H9 (cell line): ENCODE results near the gene N4BP2L1. TPM values are rescaled to one million over a fixed set of nuclear protein-coding genes. Genes with fewer than 3 reads are reported as not detected.

Experiments
- DNase-seq: peaks from one replicate; pipeline ENCODE4 v3.0.0-alpha.2; 2017
- H2AFZ ChIP-seq: one replicate; pipeline ENCODE4 v1.6.1; 2013; ENCODE audit warnings: mild to moderate bottlenecking, low read length, control low read depth, moderate library complexity
- H2AK5ac ChIP-seq: 2 replicates; pipeline ENCODE4 v1.6.1; 2013; ENCODE audit warnings: low read length, control low read depth, mixed read lengths; ENCODE audit not compliant: insufficient read length
- H2BK120ac ChIP-seq: one replicate; pipeline ENCODE4 v1.6.1; 2013; ENCODE audit warnings: low read depth, mild to moderate bottlenecking, low read length, control low read depth, inconsistent platforms; ENCODE audit not compliant: poor library complexity, severe bottlenecking
- H2BK12ac ChIP-seq: 2 replicates; pipeline ENCODE4 v1.6.1; 2013; ENCODE audit warnings: low read length, control low read depth, mixed read lengths, low read depth; ENCODE audit not compliant: insufficient read length
- H2BK15ac ChIP-seq: 2 replicates; pipeline ENCODE4 v1.6.1; 2013; ENCODE audit warnings: low read depth, low read length, control low read depth
- H2BK20ac ChIP-seq: one replicate; pipeline ENCODE4 v1.6.1; 2013; ENCODE audit warnings: low read depth, mild to moderate bottlenecking, low read length, control low read depth, inconsistent platforms; ENCODE audit not compliant: poor library complexity, severe bottlenecking
- H2BK5ac ChIP-seq: 2 replicates; pipeline ENCODE4 v1.6.1; 2013; ENCODE audit warnings: low read length, control low read depth, mixed read lengths; ENCODE audit not compliant: insufficient read length
- H3K14ac ChIP-seq: 2 replicates; pipeline ENCODE4 v1.6.1; 2013; ENCODE audit warnings: low read length, control low read depth; ENCODE audit not compliant: insufficient read depth
- H3K18ac ChIP-seq: 2 replicates; pipeline ENCODE4 v1.6.1; 2013; ENCODE audit warnings: low read depth, mild to moderate bottlenecking, mixed read lengths, low read length, control low read depth; ENCODE audit not compliant: insufficient read length
- H3K23ac ChIP-seq: 2 replicates; pipeline ENCODE4 v1.6.1; 2013; ENCODE audit warnings: low read length, control low read depth, mixed read lengths, low read depth; ENCODE audit not compliant: insufficient read length
- H3K23me2 ChIP-seq: 2 replicates; pipeline ENCODE4 v1.6.1; 2013; ENCODE audit warnings: low read depth, mild to moderate bottlenecking, mixed read lengths, low read length, control low read depth; ENCODE audit not compliant: insufficient read length, poor library complexity, severe bottlenecking
- H3K27ac ChIP-seq: 2 replicates; pipeline ENCODE4 v1.5.1; 2013; ENCODE audit warnings: low read length, control low read depth, mixed read lengths, low read depth; ENCODE audit not compliant: insufficient read length
- H3K27me3 ChIP-seq: 2 replicates; pipeline ENCODE4 v1.6.1; 2013; ENCODE audit warnings: low read length, control low read depth, inconsistent platforms; ENCODE audit not compliant: insufficient read depth
- H3K4ac ChIP-seq: 2 replicates; pipeline ENCODE4 v1.6.1; 2013; ENCODE audit warnings: low read depth, mild to moderate bottlenecking, control low read depth, inconsistent platforms, low read length, moderate library complexity
- H3K4me1 ChIP-seq: 2 replicates; pipeline ENCODE4 v1.6.1; 2013; ENCODE audit warnings: low read length, control low read depth, inconsistent platforms; ENCODE audit not compliant: insufficient read depth
- H3K4me2 ChIP-seq: 2 replicates; pipeline ENCODE4 v1.6.1; 2013; ENCODE audit warnings: low read length, control low read depth, mixed read lengths; ENCODE audit not compliant: insufficient read length, insufficient read depth
- H3K56ac ChIP-seq: 2 replicates; pipeline ENCODE4 v1.6.1; 2013; ENCODE audit warnings: low read depth, mild to moderate bottlenecking, mixed read lengths, low read length, control low read depth; ENCODE audit not compliant: insufficient read length
- H3K79me1 ChIP-seq: 2 replicates; pipeline ENCODE4 v1.6.1; 2013; ENCODE audit warnings: low read depth, mild to moderate bottlenecking, moderate library complexity, low read length, control low read depth, inconsistent platforms; ENCODE audit not compliant: insufficient read depth, poor library complexity, severe bottlenecking
- H3K79me2 ChIP-seq: 2 replicates; pipeline ENCODE4 v1.6.1; 2013; ENCODE audit warnings: low read length, control low read depth, inconsistent platforms; ENCODE audit not compliant: insufficient read depth
- H3K9ac ChIP-seq: 2 replicates; pipeline ENCODE4 v1.6.1; 2013; ENCODE audit warnings: low read length, control low read depth, mixed read lengths; ENCODE audit not compliant: insufficient read length; ENCODE audit errors: extremely low read depth
- H3K9me3 ChIP-seq: one replicate; pipeline ENCODE4 v1.6.1; 2013; ENCODE audit warnings: low read depth, low read length, inconsistent platforms; ENCODE audit not compliant: control insufficient read depth
- H3T11ph ChIP-seq: one replicate; pipeline ENCODE4 v1.6.1; 2013; ENCODE audit warnings: mild to moderate bottlenecking, low read length, control low read depth, inconsistent platforms
- H4K20me1 ChIP-seq: one replicate; pipeline ENCODE4 v1.6.1; 2013; ENCODE audit not compliant: control insufficient read depth, insufficient read length, insufficient read depth
- H4K5ac ChIP-seq: 2 replicates; pipeline ENCODE4 v1.6.1; 2013; ENCODE audit warnings: low read depth, mild to moderate bottlenecking, mixed read lengths, low read length, control low read depth; ENCODE audit not compliant: insufficient read length
- H4K8ac ChIP-seq: replicated peaks from 2 replicates; pipeline ENCODE4 v1.6.1; 2013; ENCODE audit warnings: low read length, control low read depth, mixed read lengths, low read depth; ENCODE audit not compliant: insufficient read length
- H4K91ac ChIP-seq: 2 replicates; pipeline ENCODE4 v1.6.1; 2013; ENCODE audit warnings: low read depth, mild to moderate bottlenecking, moderate library complexity, mixed read lengths, low read length, control low read depth; ENCODE audit not compliant: insufficient read length
- H3K27ac Mint-ChIP-seq, 3 experiments: 2 replicates in 2 of 3; 3 replicates in 1 of 3; pipeline ENCODE4 v1.8.0; 2020 to 2021; ENCODE audit warnings: mixed read lengths in 3 of 3, mild to moderate bottlenecking in 1 of 3, moderate library complexity in 1 of 3
- H3K27me3 Mint-ChIP-seq: 2 replicates; pipeline ENCODE4 v1.8.0; 2021; ENCODE audit warnings: low read depth, mild to moderate bottlenecking, moderate library complexity, mixed read lengths
- H3K36me3 Mint-ChIP-seq, 3 experiments: 2 replicates in 2 of 3; 3 replicates in 1 of 3; pipeline ENCODE4 v1.8.0; 2020 to 2021; ENCODE audit warnings: low read depth in 3 of 3, mixed read lengths in 3 of 3; ENCODE audit not compliant: insufficient read depth in 1 of 3
- H3K4me1 Mint-ChIP-seq, 2 experiments: 2 replicates each; pipeline ENCODE4 v1.8.0; 2020; ENCODE audit warnings: mixed read lengths in 2 of 2
- H3K4me3 Mint-ChIP-seq, 2 experiments: 2 replicates in 1 of 2; 3 replicates in 1 of 2; pipeline ENCODE4 v1.8.0; 2020 to 2021; ENCODE audit warnings: mild to moderate bottlenecking in 2 of 2, mixed read lengths in 2 of 2, moderate library complexity in 1 of 2
- H3K9me3 Mint-ChIP-seq, 2 experiments: 2 replicates in 1 of 2; 3 replicates in 1 of 2; pipeline ENCODE4 v1.8.0; 2020; ENCODE audit warnings: mild to moderate bottlenecking in 2 of 2, mixed read lengths in 2 of 2, moderate library complexity in 1 of 2
- CTCF ChIP-seq: fragments of 200-600 bp; sonication (generic); conservative IDR thresholded peaks from 3 replicates; pipeline ENCODE4 v1.8.0; 2021; ENCODE audit warnings: antibody characterized with exemption, mild to moderate bottlenecking
- WGBS: extraction: QIAGEN DNeasy Blood & Tissue Kit; methylation state at CpG from one replicate; pipeline ENCODE4 v1.1.7; 2013; ENCODE audit warnings: missing lambda C conversion rate, low lambda C conversion rate, mixed read lengths; ENCODE audit not compliant: insufficient read length; ENCODE audit errors: extremely low coverage; 5-methylcytosine and 5-hydroxymethylcytosine counted together
- total RNA-seq: library from RNA; stranded (reverse); gene quantifications from 2 replicates; pipeline ENCODE4 v1.2.1, GENCODE V29; 2021

N4BP2L1 gene
- total RNA-seq, 1 experiment from 2014 or later = 1.5 TPM

GRCh38 chr13:32384702-32385101 is 43.2 kb downstream of the N4BP2L1 start:
- no peak overlapping the region for H3K9ac ChIP-seq
- no peak overlapping the region for H3K14ac ChIP-seq
- Mint-ChIP-seq H3K4me3 (no peak overlapping the region), H3K27me3 (no peaks in the 10 kb centered on the region), H3K9me3 (no peaks in the 10 kb centered on the region), H3K4me1 (no peaks in the 10 kb centered on the region), H3K27ac (no peak overlapping the region), H3K36me3 (peaks cover 0 to 5% (median 4%) of the 10 kb centered on the region in 3 experiments; a peak in 6 of 7 replicates)
- H3K4ac ChIP-seq = no peak overlapping the region
- H2BK20ac ChIP-seq = no peak overlapping the region
- H2BK120ac ChIP-seq = no peak overlapping the region
- no peaks in the 10 kb centered on the region for H3K23me2 ChIP-seq
- H2BK12ac ChIP-seq = no peak overlapping the region
- no CpG with 5 or more reads among the region's 2 CpGs for WGBS
- no peaks in the 10 kb centered on the region for H4K20me1 ChIP-seq
- H2BK15ac ChIP-seq = no peak overlapping the region
- no peak overlapping the region for H4K5ac ChIP-seq
- no peak overlapping the region for H3K18ac ChIP-seq
- no peak for DNase-seq
- TF ChIP-seq CTCF = no peak
- H3K27me3 ChIP-seq = no peaks in the 10 kb centered on the region
- no peaks in the 10 kb centered on the region for H3K4me1 ChIP-seq
- no peaks in the 10 kb centered on the region for H3K9me3 ChIP-seq
- no peak overlapping the region for H2AK5ac ChIP-seq
- H3K4me2 ChIP-seq = no peak overlapping the region
- H3K23ac ChIP-seq = no peak overlapping the region
- no peak overlapping the region for H2BK5ac ChIP-seq
- H2AFZ ChIP-seq = no peak overlapping the region
- H3K79me1 ChIP-seq = no peaks in the 10 kb centered on the region
- H3K27ac ChIP-seq = no peak overlapping the region
- no peaks in the 10 kb centered on the region for H3K79me2 ChIP-seq
- no peak overlapping the region for H4K91ac ChIP-seq
- H3K56ac ChIP-seq = no peak overlapping the region
- no peak overlapping the region for H3T11ph ChIP-seq
- no peak overlapping the region for H4K8ac ChIP-seq
